ENCODE data around the gene ANXA6. TPM values are rescaled to one million over a fixed set of nuclear protein-coding genes. Genes with fewer than 3 reads are reported as not detected.

Gene ANXA6
- total RNA-seq, 1 experiment from 2014 or later: 98.7 TPM

DNA sequence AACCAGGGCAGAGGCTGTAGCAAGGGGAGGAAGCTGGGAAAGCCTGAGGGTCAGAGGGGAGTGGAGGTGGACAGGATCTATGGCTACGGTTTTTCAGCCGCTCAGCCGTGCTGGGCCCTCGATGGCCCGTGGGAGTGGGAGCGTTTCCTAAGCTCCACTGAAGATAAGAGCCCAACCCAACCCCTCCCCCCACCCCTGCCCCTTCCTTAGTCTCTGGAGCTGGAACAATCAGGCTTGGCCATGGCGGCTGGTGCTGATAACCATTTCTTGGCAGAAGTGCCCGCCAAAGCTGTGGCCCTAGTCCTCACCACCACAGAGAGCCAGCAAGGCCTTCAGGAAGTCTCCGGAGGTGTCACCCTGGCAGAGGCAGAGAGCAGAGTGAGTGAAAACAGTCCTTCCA, 56.4 kb downstream of the ANXA6 start:
- H3K4me3 Mint-ChIP-seq: no peak overlapping the region
- Histone ChIP-seq H4K20me1 (ENCODE audit: control insufficient read depth, insufficient read depth, insufficient read length) (no peaks in the 10 kb centered on the region), H2AFZ (ENCODE audit: low read length) (no peak overlapping the region), H2BK120ac (ENCODE audit: low read depth, low read length, poor library complexity, severe bottlenecking) (no peak overlapping the region), H2AK5ac (ENCODE audit: insufficient read length, low read length) (no peak overlapping the region), H3K79me1 (ENCODE audit: insufficient read depth, low read depth, low read length, poor library complexity, severe bottlenecking) (no peaks in the 10 kb centered on the region), H3K56ac (ENCODE audit: insufficient read length, low read depth, low read length) (no peak overlapping the region), H2BK15ac (ENCODE audit: low read depth, low read length) (no peak overlapping the region), H3K23me2 (ENCODE audit: insufficient read length, low read depth, low read length, poor library complexity, severe bottlenecking) (no peaks in the 10 kb centered on the region), H3K4ac (ENCODE audit: low read depth, low read length) (no peak overlapping the region), H2BK5ac (ENCODE audit: insufficient read length, low read length) (no peak overlapping the region), H3K14ac (ENCODE audit: insufficient read depth, low read length) (no peak overlapping the region), H3K4me2 (ENCODE audit: insufficient read depth, insufficient read length, low read length) (no peak overlapping the region), H3T11ph (ENCODE audit: low read length) (no peak overlapping the region), H4K8ac (replicated peaks; ENCODE audit: insufficient read length, low read depth, low read length) (no peak overlapping the region), H3K4me1 (ENCODE audit: insufficient read depth, low read length) (no peaks in the 10 kb centered on the region), H3K27me3 (ENCODE audit: insufficient read depth, low read length) (no peaks in the 10 kb centered on the region), H3K27ac (ENCODE audit: insufficient read length, low read depth, low read length) (no peak overlapping the region), H3K79me2 (ENCODE audit: insufficient read depth, low read length) (no peaks in the 10 kb centered on the region), H2BK20ac (ENCODE audit: low read depth, low read length, poor library complexity, severe bottlenecking) (no peak overlapping the region), H3K23ac (ENCODE audit: insufficient read length, low read depth, low read length) (no peak overlapping the region), H2BK12ac (ENCODE audit: insufficient read length, low read depth, low read length) (no peak overlapping the region), H4K91ac (ENCODE audit: insufficient read length, low read depth, low read length) (no peak overlapping the region), H3K18ac (ENCODE audit: insufficient read length, low read depth, low read length) (no peak overlapping the region), H3K9ac (ENCODE audit: extremely low read depth, insufficient read length, low read length) (no peak overlapping the region), H3K9me3 (ENCODE audit: control insufficient read depth, low read depth, low read length) (no peaks in the 10 kb centered on the region), H4K5ac (ENCODE audit: insufficient read length, low read depth, low read length) (no peak overlapping the region)
- WGBS (ENCODE audit: extremely low coverage, insufficient read length, low lambda C conversion rate): no CpG with 5 or more reads among the region's 9 CpGs
- H3K4me1 Mint-ChIP-seq: peaks cover 8 to 11% of the 10 kb centered on the region in 2 experiments
- H3K27ac Mint-ChIP-seq: no peak overlapping the region; a peak in 1 of 7 replicates
- DNase-seq: no peak
- H3K36me3 Mint-ChIP-seq (ENCODE audit: insufficient read depth in 1 of 3, low read depth in 3 of 3): peaks cover 2 to 20% (median 5%) of the 10 kb centered on the region in 3 experiments; a peak in 3 of 7 replicates
- TF ChIP-seq, protein P1, sequence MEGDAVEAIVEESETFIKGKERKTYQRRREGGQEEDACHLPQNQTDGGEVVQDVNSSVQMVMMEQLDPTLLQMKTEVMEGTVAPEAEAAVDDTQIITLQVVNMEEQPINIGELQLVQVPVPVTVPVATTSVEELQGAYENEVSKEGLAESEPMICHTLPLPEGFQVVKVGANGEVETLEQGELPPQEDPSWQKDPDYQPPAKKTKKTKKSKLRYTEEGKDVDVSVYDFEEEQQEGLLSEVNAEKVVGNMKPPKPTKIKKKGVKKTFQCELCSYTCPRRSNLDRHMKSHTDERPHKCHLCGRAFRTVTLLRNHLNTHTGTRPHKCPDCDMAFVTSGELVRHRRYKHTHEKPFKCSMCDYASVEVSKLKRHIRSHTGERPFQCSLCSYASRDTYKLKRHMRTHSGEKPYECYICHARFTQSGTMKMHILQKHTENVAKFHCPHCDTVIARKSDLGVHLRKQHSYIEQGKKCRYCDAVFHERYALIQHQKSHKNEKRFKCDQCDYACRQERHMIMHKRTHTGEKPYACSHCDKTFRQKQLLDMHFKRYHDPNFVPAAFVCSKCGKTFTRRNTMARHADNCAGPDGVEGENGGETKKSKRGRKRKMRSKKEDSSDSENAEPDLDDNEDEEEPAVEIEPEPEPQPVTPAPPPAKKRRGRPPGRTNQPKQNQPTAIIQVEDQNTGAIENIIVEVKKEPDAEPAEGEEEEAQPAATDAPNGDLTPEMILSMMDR (conservative IDR thresholded peaks at IDR 0.05): no peak
- no peaks in the 10 kb centered on the region for H3K9me3 Mint-ChIP-seq
- no peaks in the 10 kb centered on the region for H3K27me3 Mint-ChIP-seq (ENCODE audit: low read depth)
